ENCODE results near the gene CA12.

The CA12 gene

DNA sequence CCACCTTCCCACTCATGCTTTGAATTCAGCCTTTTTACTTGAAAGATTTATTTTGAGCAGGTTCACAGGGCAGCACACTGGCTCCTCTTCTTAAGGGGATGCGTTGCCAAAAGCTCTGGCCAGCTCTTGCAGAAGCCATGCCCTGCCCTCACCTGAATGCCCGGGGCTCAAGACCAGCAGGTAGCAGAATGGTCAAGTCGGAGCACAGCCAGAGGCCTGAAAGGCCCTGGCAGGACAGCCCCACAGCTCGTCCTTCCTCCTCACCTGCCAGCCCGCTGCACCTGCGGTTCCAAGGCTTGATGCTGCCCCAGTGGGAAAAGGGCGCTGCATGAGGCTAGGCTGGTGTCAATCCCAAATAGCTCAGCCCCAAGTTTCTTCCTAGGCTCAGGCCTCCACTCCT, 13.1 kb downstream of the CA12 start:
- Histone ChIP-seq H3K4ac (ENCODE audit: low read depth in 1 of 2, low read length in 2 of 2) (no peak overlapping the region), H4K91ac (ENCODE audit: low read length) (no peak overlapping the region), H2BK120ac (ENCODE audit: low read depth, low read length) (no peak overlapping the region), H3K79me1 (replicated peaks; ENCODE audit: low read length, poor library complexity, severe bottlenecking) (peaks cover 4% of the 10 kb centered on the region), H2BK15ac (ENCODE audit: low read depth, poor library complexity, severe bottlenecking) (no peak overlapping the region), H3K18ac (ENCODE audit: low read depth in 1 of 2, low read length in 2 of 2) (no peak overlapping the region), H2AK5ac (ENCODE audit: low read length, severe bottlenecking) (peak overlapping the region; percentile 21), H3K4me1 (ENCODE audit: control insufficient read depth, insufficient read depth, low read depth, low read length) (peaks cover 29% of the 10 kb centered on the region), H3K9ac (ENCODE audit: low read length) (peak overlapping the region; percentile 27), H2AFZ (ENCODE audit: low read depth, low read length) (no peak overlapping the region), H3K27ac (ENCODE audit: low read length, poor library complexity, severe bottlenecking) (no peak overlapping the region), H3K4me3 (ENCODE audit: insufficient read depth in 1 of 2, low read depth in 1 of 2, low read length in 2 of 2) (no peak overlapping the region), H4K8ac (ENCODE audit: low read length) (no peak overlapping the region), H2BK12ac (ENCODE audit: low read length in 2 of 2) (peak overlapping the region in 1 of 2 experiments; percentile 21), H3K27me3 (ENCODE audit: control insufficient read depth in 1 of 2, insufficient read depth in 1 of 2, low read length in 2 of 2) (no peaks in the 10 kb centered on the region), H3K9me3 (ENCODE audit: control insufficient read depth, low read length) (no peaks in the 10 kb centered on the region), H3K36me3 (ENCODE audit: control insufficient read depth in 1 of 2, insufficient read depth in 2 of 2, low read depth in 1 of 2, low read length in 2 of 2) (peaks cover 0 to 38% of the 10 kb centered on the region in 2 experiments), H2BK5ac (ENCODE audit: low read depth, low read length, poor library complexity, severe bottlenecking) (no peak overlapping the region), H3K23ac (ENCODE audit: low read length in 2 of 2) (no peak overlapping the region), H3K4me2 (ENCODE audit: low read length, poor library complexity, severe bottlenecking) (no peak overlapping the region), H3K14ac (ENCODE audit: low read length in 2 of 2) (no peak overlapping the region)
- no peak for DNase-seq
- 92% methylated on average over 7 of the region's 7 CpGs for WGBS

DNA sequence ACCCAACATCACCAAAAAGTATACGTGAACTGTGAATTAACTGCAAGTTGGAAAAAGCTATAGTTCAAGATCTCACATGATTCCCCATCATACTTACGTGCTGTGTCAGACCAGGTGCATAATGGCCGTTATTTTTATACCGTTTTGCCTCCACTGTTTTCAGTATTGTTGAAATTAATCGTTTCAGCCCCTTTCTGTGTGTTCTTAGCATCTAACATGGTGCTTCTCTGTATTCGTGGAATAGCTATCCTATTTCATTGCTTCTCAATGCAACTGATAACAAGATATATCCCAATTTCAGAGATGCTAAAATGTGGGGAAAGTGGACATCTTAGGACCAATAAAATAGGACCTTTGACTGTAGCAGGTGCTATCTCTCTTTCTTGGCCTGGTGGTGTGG, 13.7 kb downstream of the CA12 start:
- Histone ChIP-seq H3K4me3 (ENCODE audit: insufficient read depth in 1 of 2, low read depth in 1 of 2, low read length in 2 of 2) (no peak overlapping the region), H4K8ac (ENCODE audit: low read length) (no peak overlapping the region), H3K4me1 (ENCODE audit: control insufficient read depth, insufficient read depth, low read depth, low read length) (peaks cover 28% of the 10 kb centered on the region), H3K9me3 (ENCODE audit: control insufficient read depth, low read length) (no peaks in the 10 kb centered on the region), H2AFZ (ENCODE audit: low read depth, low read length) (no peak overlapping the region), H2BK12ac (ENCODE audit: low read length in 2 of 2) (no peak overlapping the region), H3K18ac (ENCODE audit: low read depth in 1 of 2, low read length in 2 of 2) (no peak overlapping the region), H3K23ac (ENCODE audit: low read length in 2 of 2) (no peak overlapping the region), H3K9ac (ENCODE audit: low read length) (no peak overlapping the region), H3K14ac (ENCODE audit: low read length in 2 of 2) (no peak overlapping the region), H2BK5ac (ENCODE audit: low read depth, low read length, poor library complexity, severe bottlenecking) (no peak overlapping the region), H3K4me2 (ENCODE audit: low read length, poor library complexity, severe bottlenecking) (no peak overlapping the region), H3K79me1 (replicated peaks; ENCODE audit: low read length, poor library complexity, severe bottlenecking) (peaks cover 4% of the 10 kb centered on the region), H4K91ac (ENCODE audit: low read length) (no peak overlapping the region), H2BK120ac (ENCODE audit: low read depth, low read length) (no peak overlapping the region), H3K27ac (ENCODE audit: low read length, poor library complexity, severe bottlenecking) (no peak overlapping the region), H3K36me3 (ENCODE audit: control insufficient read depth in 1 of 2, insufficient read depth in 2 of 2, low read depth in 1 of 2, low read length in 2 of 2) (peaks cover 0 to 39% of the 10 kb centered on the region in 2 experiments), H2BK15ac (ENCODE audit: low read depth, poor library complexity, severe bottlenecking) (no peak overlapping the region), H2AK5ac (ENCODE audit: low read length, severe bottlenecking) (peak overlapping the region; percentile 21), H3K27me3 (ENCODE audit: control insufficient read depth in 1 of 2, insufficient read depth in 1 of 2, low read length in 2 of 2) (no peaks in the 10 kb centered on the region), H3K4ac (ENCODE audit: low read depth in 1 of 2, low read length in 2 of 2) (no peak overlapping the region)
- DNase-seq: no peak
- WGBS: 98% methylated on average over 5 of the region's 6 CpGs

GRCh38 chr15:63367390-63367789, 14.3 kb downstream of the CA12 start:
- Histone ChIP-seq H2AFZ (ENCODE audit: low read depth, low read length) (no peak overlapping the region), H2BK5ac (ENCODE audit: low read depth, low read length, poor library complexity, severe bottlenecking) (no peak overlapping the region), H2BK15ac (ENCODE audit: low read depth, poor library complexity, severe bottlenecking) (no peak overlapping the region), H2AK5ac (ENCODE audit: low read length, severe bottlenecking) (no peak overlapping the region), H2BK12ac (ENCODE audit: low read length in 2 of 2) (no peak overlapping the region), H3K4me2 (ENCODE audit: low read length, poor library complexity, severe bottlenecking) (no peak overlapping the region), H3K23ac (ENCODE audit: low read length in 2 of 2) (no peak overlapping the region), H3K36me3 (ENCODE audit: control insufficient read depth in 1 of 2, insufficient read depth in 2 of 2, low read depth in 1 of 2, low read length in 2 of 2) (peaks cover 0 to 44% of the 10 kb centered on the region in 2 experiments), H4K8ac (ENCODE audit: low read length) (no peak overlapping the region), H3K79me1 (replicated peaks; ENCODE audit: low read length, poor library complexity, severe bottlenecking) (peaks cover 4% of the 10 kb centered on the region), H3K4me3 (ENCODE audit: insufficient read depth in 1 of 2, low read depth in 1 of 2, low read length in 2 of 2) (no peak overlapping the region), H3K27ac (ENCODE audit: low read length, poor library complexity, severe bottlenecking) (no peak overlapping the region), H3K14ac (ENCODE audit: low read length in 2 of 2) (no peak overlapping the region), H4K91ac (ENCODE audit: low read length) (no peak overlapping the region), H3K18ac (ENCODE audit: low read depth in 1 of 2, low read length in 2 of 2) (no peak overlapping the region), H3K4me1 (ENCODE audit: control insufficient read depth, insufficient read depth, low read depth, low read length) (peaks cover 23% of the 10 kb centered on the region), H3K27me3 (ENCODE audit: control insufficient read depth in 1 of 2, insufficient read depth in 1 of 2, low read length in 2 of 2) (no peaks in the 10 kb centered on the region), H2BK120ac (ENCODE audit: low read depth, low read length) (no peak overlapping the region), H3K9ac (ENCODE audit: low read length) (no peak overlapping the region), H3K9me3 (ENCODE audit: control insufficient read depth, low read length) (no peaks in the 10 kb centered on the region), H3K4ac (ENCODE audit: low read depth in 1 of 2, low read length in 2 of 2) (no peak overlapping the region)
- no peak for DNase-seq
- 85% methylated on average over 2 of the region's 2 CpGs for WGBS

DNA sequence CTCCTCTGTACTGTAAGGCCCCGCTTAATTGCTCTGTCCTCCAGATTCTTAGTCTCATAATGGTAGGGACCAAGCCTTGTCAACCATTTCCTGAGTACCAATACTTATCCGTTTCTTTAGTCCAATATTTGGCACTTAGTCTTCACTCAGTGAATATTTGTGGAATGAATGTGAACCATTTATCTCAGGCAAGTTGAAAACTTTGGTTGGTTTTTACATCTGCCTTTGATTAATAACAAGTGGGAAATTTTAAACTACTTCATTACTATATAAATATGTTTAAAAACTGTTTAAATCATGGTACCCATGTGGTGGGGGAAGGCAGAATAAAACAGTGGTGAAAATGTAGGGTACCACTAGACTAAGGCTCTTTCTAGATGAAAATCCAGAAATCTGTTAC, 15.2 kb downstream of the CA12 start:
- no peak for DNase-seq
- Histone ChIP-seq H2BK15ac (ENCODE audit: low read depth, poor library complexity, severe bottlenecking) (no peak overlapping the region), H3K4me2 (ENCODE audit: low read length, poor library complexity, severe bottlenecking) (no peak overlapping the region), H2BK5ac (ENCODE audit: low read depth, low read length, poor library complexity, severe bottlenecking) (no peak overlapping the region), H3K9me3 (ENCODE audit: control insufficient read depth, low read length) (no peaks in the 10 kb centered on the region), H2BK120ac (ENCODE audit: low read depth, low read length) (no peak overlapping the region), H3K4ac (ENCODE audit: low read depth in 1 of 2, low read length in 2 of 2) (no peak overlapping the region), H4K91ac (ENCODE audit: low read length) (no peak overlapping the region), H3K4me3 (ENCODE audit: insufficient read depth in 1 of 2, low read depth in 1 of 2, low read length in 2 of 2) (no peak overlapping the region), H4K8ac (ENCODE audit: low read length) (no peak overlapping the region), H2BK12ac (ENCODE audit: low read length in 2 of 2) (no peak overlapping the region), H3K18ac (ENCODE audit: low read depth in 1 of 2, low read length in 2 of 2) (no peak overlapping the region), H2AK5ac (ENCODE audit: low read length, severe bottlenecking) (peak overlapping the region; percentile 45), H3K27ac (ENCODE audit: low read length, poor library complexity, severe bottlenecking) (no peak overlapping the region), H3K9ac (ENCODE audit: low read length) (no peak overlapping the region), H2AFZ (ENCODE audit: low read depth, low read length) (no peak overlapping the region), H3K79me1 (replicated peaks; ENCODE audit: low read length, poor library complexity, severe bottlenecking) (peaks cover 4% of the 10 kb centered on the region), H3K23ac (ENCODE audit: low read length in 2 of 2) (no peak overlapping the region), H3K27me3 (ENCODE audit: control insufficient read depth in 1 of 2, insufficient read depth in 1 of 2, low read length in 2 of 2) (no peaks in the 10 kb centered on the region), H3K14ac (ENCODE audit: low read length in 2 of 2) (no peak overlapping the region), H3K36me3 (ENCODE audit: control insufficient read depth in 1 of 2, insufficient read depth in 2 of 2, low read depth in 1 of 2, low read length in 2 of 2) (peaks cover 0 to 53% of the 10 kb centered on the region in 2 experiments), H3K4me1 (ENCODE audit: control insufficient read depth, insufficient read depth, low read depth, low read length) (peaks cover 19% of the 10 kb centered on the region)
- 100% methylated on average over 1 of the region's 2 CpGs for whole genome bisulfite sequencing

All from mesenchymal stem cell (in vitro differentiated cells and primary cell).